Activated CD4-positive, alpha-beta T cell treated with anti-CD3 and anti-CD28 coated beads, Interleukin-2, amount 50 U/mL, for 4 hours (primary cell): Measurements from ENCODE around the gene HMG20B.
"Not testable (repeated sequence)": the region's sequence is repeated elsewhere in the genome, so short reads cannot be mapped to it uniquely, and the experiment has no call there.

ENCODE experiments used
- DNase-seq, 2 experiments: peaks; one replicate each; pipeline ENCODE4 v3.0.0-alpha.2; 2020

Gene HMG20B

DNA sequence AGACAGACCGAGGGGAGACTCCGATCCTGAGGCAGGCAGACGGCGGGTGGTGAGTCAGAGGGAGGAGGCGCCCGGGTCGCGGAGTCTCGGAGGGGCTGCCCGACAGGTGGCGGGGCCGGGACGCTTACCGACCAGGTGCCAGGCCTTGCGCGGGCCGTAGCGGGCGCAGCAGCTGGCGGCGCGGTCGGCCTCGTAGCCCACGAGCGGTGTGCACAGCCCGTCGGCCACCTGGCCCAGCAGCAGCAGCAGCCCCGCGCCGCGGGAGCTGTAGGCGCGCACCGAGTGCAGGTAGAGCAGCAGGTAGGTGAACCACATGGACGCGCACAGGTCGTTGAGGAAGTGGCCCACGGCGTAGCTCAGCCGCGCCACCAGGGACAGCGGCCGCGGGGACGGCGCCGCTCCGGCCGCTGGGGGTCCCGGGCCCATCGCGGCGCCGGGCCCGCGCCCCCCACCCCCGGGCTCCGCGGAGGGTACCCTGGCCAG lies 15.7 kb upstream of the HMG20B start:
- DNase-seq, result peak; percentile 70 to 75

- peak; percentile 91 to 94 for DNase-seq
Observed at GRCh38 chr19:3557461-3558248, 15.1 kb upstream of the HMG20B start, which contains the start of gene MFSD12. Gene MFSD12, minus strand, starts transcription at chr19:3557586. Its CDS starts 183 bp downstream, at chr19:3557403.

- no peak for DNase-seq
Observed at GRCh38 chr19:3563709-3564524, 8.8 kb upstream of the HMG20B start.

DNA sequence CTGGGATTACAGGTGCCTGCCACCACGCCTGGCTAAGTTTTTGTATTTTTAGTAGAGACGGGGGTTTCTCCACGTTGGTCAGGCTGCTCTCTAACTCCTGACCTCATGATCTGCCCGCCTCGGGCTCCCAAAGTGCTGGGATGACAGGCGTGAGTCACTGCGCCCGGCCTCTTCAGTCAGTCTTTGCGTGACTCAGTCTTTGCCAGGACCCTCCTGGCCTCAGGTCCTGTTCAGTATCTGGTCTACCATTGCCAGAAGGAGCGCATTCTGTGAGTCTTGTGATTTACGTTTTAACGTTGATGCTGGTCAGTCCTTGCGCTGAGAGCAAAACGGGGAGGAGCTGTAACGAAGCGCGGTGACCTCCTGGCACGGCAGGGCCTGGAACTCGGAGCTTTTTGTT lies 7.6 kb upstream of the HMG20B start:
- DNase-seq, result no peak

- not testable (repeated sequence) for DNase-seq
Observed at GRCh38 chr19:3570042-3570441, 2.7 kb upstream of the HMG20B start.

- DNase-seq, result no peak
Observed at GRCh38 chr19:3570606-3571011, 2.1 kb upstream of the HMG20B start.

GRCh38 chr19:3572132-3572854 lies 451 bp upstream of the HMG20B start:
- DNase-seq, result peak; percentile 99

GRCh38 chr19:3573162-3573857 lies 566 bp downstream of the HMG20B start:
- DNase-seq, result no peak

- DNase-seq, result peak; percentile 74 to 77
Observed at GRCh38 chr19:3573858-3574637, 1.3 kb downstream of the HMG20B start.

DNA sequence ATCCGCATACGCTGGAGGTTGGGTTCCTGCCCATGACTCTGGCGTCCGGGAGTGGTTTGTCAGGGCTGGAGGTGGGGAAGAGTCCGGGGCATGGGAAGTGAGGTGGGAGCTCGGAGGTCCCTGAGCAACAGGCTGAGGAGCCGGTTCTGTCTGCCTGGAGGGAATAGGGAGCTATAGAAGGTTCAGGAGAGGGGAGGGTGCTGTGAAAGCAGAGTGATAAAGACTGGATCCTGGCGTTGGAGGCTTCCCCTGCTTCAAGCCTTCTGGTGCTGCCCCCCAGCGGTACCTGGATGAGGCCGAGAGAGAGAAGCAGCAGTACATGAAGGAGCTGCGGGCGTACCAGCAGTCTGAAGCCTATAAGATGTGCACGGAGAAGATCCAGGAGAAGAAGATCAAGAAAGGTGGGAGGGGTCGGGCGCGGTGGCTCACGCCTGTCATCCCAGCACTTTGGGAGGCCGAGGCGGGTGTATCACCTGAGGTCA lies 2.6 kb downstream of the HMG20B start:
- DNase-seq, result no peak

GRCh38 chr19:3575949-3576673 lies 3.4 kb downstream of the HMG20B start:
- DNase-seq, result no peak

DNA sequence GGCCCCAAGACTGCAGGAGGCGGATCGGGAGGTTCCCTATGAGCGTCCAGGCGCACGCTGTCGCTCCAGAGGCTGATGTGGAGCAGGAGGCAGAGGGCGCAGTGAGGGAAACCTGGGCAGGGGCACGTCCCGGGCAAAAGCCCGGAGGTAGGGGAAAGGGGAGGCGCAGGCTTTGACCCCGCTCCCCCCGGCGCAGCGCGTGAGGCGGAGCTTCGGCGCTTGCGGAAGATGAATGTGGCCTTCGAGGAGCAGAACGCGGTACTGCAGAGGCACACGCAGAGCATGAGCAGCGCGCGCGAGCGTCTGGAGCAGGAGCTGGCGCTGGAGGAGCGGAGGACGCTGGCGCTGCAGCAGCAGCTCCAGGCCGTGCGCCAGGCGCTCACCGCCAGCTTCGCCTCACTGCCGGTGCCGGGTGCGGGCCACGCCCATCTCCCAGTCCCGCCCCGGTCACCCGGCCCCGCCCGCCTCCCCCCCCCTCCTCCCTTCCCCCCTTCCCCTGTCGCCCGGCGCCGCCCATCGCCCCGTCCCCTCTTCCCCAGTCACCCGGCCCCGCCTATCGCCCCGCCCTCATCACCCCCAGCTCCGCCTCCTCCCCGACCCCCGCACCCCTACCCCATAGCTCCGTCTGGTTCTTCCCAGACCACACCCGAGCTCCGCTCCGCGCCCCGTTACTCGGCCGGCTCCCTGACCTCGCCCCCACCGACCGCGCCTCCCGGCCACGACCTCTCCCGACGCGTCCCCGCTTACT lies 4.1 kb downstream of the HMG20B start:
- DNase-seq, result no peak

DNA sequence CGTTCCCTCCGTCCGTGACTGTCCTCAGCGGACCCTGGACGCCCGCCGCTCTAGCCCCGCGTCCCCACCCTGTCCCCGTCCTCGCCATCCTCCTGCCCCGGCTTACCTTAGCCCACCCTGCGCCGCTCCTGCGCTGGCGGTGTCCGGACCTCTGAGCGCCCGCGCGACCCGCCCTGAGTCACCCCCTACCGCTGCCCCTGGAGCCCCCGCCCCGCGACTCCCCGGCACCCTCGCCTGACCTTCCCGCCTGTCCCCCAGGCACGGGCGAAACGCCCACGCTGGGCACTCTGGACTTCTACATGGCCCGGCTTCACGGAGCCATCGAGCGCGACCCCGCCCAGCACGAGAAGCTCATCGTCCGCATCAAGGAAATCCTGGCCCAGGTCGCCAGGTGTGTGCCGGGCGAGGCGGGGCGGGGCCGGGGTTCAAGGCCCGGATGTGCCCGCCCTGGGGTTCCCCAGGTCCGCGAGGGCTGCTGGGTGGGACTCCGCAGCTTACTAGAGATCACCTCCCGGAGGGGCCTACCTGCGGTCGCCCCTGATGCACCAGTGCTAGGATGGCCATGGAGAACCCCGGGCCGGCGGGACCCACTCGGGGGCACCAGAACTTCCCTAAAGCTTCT lies 5.1 kb downstream of the HMG20B start:
- no peak for DNase-seq

DNA sequence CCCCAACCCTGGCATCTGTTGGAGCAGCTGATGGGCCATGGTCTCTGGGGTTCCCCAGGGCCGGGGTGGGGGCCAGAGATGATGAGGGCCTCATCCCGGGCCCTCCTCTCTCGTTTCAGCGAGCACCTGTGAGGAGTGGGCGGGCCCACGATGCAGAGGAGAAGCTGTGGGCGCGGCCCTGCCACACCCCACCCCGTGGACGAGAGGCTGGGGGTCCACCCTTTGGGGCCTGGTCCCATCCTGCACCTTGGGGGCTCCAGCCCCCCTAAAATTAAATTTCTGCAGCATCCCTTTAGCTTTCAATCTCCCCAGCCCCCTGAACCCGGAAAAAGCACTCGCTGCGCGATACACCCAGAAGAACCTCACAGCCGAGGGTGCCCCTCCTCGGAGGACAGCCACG lies 5.6 kb downstream of the HMG20B start:
- no peak for DNase-seq

- DNase-seq, result no peak
Observed at GRCh38 chr19:3580156-3580934, 7.6 kb downstream of the HMG20B start.

GRCh38 chr19:3581792-3582191 lies 9.0 kb downstream of the HMG20B start:
- not testable (repeated sequence) for DNase-seq

DNA sequence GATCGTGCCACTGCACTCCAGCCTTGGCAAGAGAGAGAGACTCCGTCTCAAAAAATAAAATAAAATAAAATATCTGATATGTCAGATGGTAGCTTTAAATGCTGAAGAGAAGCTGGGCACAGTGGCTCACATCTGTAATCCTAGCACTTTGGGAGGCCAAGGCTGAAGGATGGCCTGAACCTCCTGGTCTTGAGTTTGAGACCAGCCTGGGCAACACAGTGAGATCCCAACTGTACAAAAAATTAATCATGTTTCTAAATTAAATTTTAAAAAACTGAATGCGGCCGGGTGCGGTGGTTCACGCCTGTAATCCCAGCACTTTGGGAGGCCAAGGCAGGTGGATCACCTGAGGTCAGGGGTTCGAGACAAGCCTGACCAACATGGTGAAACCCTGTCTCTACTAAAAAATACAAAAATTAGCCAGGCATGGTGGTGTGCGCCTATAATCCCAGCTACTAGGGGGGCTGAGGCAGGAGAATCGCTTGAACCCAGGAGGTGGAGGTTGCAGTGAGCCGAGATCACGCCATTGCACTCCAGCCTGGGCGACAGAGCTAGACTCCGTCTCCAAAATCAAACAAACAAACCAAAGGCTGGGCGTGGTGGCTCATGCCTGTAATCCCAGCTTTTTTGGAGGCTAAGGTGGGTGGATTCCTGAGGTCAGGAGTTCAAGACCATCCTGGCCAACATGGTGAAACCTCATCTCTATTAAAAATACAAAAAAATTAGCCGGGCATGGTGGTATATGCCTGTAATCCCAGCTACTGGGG lies 11.5 kb downstream of the HMG20B start:
- DNase-seq, result not testable (repeated sequence)
